AML-193 (cell line): Measurements from ENCODE around the gene AFF4.
A peak's percentile ranks its signal among the peaks of the same experiment; 100 is the strongest.
"Not testable (repeated sequence)": the region's sequence is repeated elsewhere in the genome, so short reads cannot be mapped to it uniquely, and the experiment has no call there.

Source experiments
- DNase-seq, 2 experiments: peaks; one replicate each; lab custom pipeline; 2025; lab: John Stamatoyannopoulos, UW

The AFF4 gene

GRCh38 chr5:132963171-132964104 is at the start of gene AFF4:
TSS of gene AFF4 (minus strand) at chr5:132963634. CDS start at chr5:132937189, 26,445 bp downstream.
- DNase-seq, result peak; percentile 83 to 91

- not testable (repeated sequence) for DNase-seq
Observed at GRCh38 chr5:133008455-133008854, 45.0 kb upstream of the AFF4 start.

GRCh38 chr5:133006653-133007052 is 43.2 kb upstream of the AFF4 start:
- DNase-seq, result no peak

GRCh38 chr5:132999246-132999645 is 35.8 kb upstream of the AFF4 start:
- DNase-seq, result no peak

GRCh38 chr5:132998556-132998955 is 35.1 kb upstream of the AFF4 start:
- peak in 1 of 2 experiments; percentile 14 for DNase-seq

- DNase-seq, result no peak
Observed at GRCh38 chr5:132996307-132996706, 32.9 kb upstream of the AFF4 start.

GRCh38 chr5:132987531-132988408 is 24.3 kb upstream of the AFF4 start:
- no peak for DNase-seq

GRCh38 chr5:132982971-132983370 is 19.5 kb upstream of the AFF4 start:
- not testable (repeated sequence) for DNase-seq

GRCh38 chr5:132981288-132981687 is 17.9 kb upstream of the AFF4 start:
- DNase-seq, result no peak

GRCh38 chr5:132979976-132980375 is 16.5 kb upstream of the AFF4 start:
- DNase-seq, result no peak

GRCh38 chr5:132979367-132979940 is 16.0 kb upstream of the AFF4 start:
- DNase-seq, result peak in 1 of 2 experiments; percentile 5

- DNase-seq, result no peak
Observed at GRCh38 chr5:132976852-132977251, 13.4 kb upstream of the AFF4 start.

GRCh38 chr5:132972436-132972828 is 9.0 kb upstream of the AFF4 start:
- not testable (repeated sequence) for DNase-seq

GRCh38 chr5:132971483-132972435 is 8.3 kb upstream of the AFF4 start:
- no peak for DNase-seq

GRCh38 chr5:132965120-132965519 is 1.7 kb upstream of the AFF4 start:
- no peak for DNase-seq

- peak; percentile 34 to 42 for DNase-seq
Observed at GRCh38 chr5:132962429-132963021, 909 bp downstream of the AFF4 start.

- DNase-seq, result peak; percentile 12 to 16
Observed at GRCh38 chr5:132961887-132962286, 1.5 kb downstream of the AFF4 start.

GRCh38 chr5:132961123-132961815 is 2.2 kb downstream of the AFF4 start:
- not testable (repeated sequence) for DNase-seq

- DNase-seq, result not testable (repeated sequence)
Observed at GRCh38 chr5:132956166-132956799, 7.2 kb downstream of the AFF4 start.
